BE2C (cell line): Measurements from ENCODE around the gene CNPY1.

Experiments used
- DNase-seq: peaks from one replicate; pipeline ENCODE4 v3.0.0-alpha.2; 2020
- H3K27me3 ChIP-seq: fragments of 250-450 bp; sonication (Bioruptor Pico); 2 replicates; pipeline ENCODE4 v1.5.1; 2020; ENCODE audit warnings: mild to moderate bottlenecking
- H3K36me3 ChIP-seq: fragments of 250-450 bp; sonication (Bioruptor Pico); 2 replicates; pipeline ENCODE4 v1.5.1; 2020; ENCODE audit warnings: mild to moderate bottlenecking
- H3K4me1 ChIP-seq: fragments of 250-450 bp; sonication (Bioruptor Pico); 2 replicates; pipeline ENCODE4 v1.5.1; 2020
- H3K4me3 ChIP-seq: 2 replicates; pipeline ENCODE4 v1.5.1; 2011; ENCODE audit warnings: low read depth, low read length
- H3K9me3 ChIP-seq: fragments of 250-450 bp; sonication (Bioruptor Pico); 2 replicates; pipeline ENCODE4 v1.5.1; 2020
- TF ChIP-seq, protein P1 (sequence below): IDR thresholded peaks from 2 replicates; pipeline ENCODE4 v1.5.1; 2012; ENCODE audit warnings: mild to moderate bottlenecking, low read depth, low read length

Gene CNPY1

DNA sequence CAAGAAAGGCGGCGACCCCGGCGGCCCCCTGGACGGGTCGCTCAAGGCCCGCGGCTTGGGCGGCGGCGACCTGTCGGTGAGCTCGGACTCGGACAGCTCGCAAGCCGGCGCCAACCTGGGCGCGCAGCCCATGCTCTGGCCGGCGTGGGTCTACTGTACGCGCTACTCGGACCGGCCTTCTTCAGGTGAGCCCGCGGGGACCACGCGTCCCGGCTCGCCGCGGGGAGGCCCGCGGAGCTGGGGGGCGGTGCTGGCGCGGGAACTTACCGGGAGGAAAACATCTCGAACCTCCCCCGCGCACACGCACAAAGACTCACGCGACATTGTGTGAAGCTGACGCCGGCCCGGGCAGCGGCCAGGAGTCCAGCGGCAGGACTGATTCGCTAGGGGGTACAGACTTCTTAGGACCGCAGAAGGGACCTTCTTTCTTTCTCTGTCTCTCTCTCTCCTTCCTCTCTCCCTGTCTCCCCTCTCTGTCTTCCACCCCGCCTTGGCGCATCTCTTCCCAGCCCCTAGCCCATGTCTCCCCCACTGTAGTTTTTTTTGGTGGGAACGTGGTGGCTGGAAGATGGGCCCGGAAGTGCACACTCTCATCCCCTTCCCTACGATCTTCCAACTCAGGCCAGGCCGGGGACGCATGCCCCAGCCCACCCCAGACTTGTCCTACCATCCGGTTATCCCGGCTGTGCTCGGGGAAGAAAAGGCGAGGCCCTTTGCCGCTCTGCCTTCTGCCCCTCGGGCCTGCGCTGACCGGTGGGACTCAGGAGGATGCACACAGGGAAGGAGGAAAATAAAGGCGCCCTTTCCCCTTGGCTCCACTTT lies 87.3 kb downstream of the CNPY1 start:
- Histone ChIP-seq H3K36me3 (no peaks in the 10 kb centered on the region), H3K4me1 (no peaks in the 10 kb centered on the region), H3K9me3 (no peaks in the 10 kb centered on the region; the same call in 1 of the 2 replicates), H3K27me3 (peaks cover 97% of the 10 kb centered on the region), H3K4me3 (no peak overlapping the region)
- no peak for DNase-seq
- TF ChIP-seq, protein P1, sequence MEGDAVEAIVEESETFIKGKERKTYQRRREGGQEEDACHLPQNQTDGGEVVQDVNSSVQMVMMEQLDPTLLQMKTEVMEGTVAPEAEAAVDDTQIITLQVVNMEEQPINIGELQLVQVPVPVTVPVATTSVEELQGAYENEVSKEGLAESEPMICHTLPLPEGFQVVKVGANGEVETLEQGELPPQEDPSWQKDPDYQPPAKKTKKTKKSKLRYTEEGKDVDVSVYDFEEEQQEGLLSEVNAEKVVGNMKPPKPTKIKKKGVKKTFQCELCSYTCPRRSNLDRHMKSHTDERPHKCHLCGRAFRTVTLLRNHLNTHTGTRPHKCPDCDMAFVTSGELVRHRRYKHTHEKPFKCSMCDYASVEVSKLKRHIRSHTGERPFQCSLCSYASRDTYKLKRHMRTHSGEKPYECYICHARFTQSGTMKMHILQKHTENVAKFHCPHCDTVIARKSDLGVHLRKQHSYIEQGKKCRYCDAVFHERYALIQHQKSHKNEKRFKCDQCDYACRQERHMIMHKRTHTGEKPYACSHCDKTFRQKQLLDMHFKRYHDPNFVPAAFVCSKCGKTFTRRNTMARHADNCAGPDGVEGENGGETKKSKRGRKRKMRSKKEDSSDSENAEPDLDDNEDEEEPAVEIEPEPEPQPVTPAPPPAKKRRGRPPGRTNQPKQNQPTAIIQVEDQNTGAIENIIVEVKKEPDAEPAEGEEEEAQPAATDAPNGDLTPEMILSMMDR: no peak

DNA sequence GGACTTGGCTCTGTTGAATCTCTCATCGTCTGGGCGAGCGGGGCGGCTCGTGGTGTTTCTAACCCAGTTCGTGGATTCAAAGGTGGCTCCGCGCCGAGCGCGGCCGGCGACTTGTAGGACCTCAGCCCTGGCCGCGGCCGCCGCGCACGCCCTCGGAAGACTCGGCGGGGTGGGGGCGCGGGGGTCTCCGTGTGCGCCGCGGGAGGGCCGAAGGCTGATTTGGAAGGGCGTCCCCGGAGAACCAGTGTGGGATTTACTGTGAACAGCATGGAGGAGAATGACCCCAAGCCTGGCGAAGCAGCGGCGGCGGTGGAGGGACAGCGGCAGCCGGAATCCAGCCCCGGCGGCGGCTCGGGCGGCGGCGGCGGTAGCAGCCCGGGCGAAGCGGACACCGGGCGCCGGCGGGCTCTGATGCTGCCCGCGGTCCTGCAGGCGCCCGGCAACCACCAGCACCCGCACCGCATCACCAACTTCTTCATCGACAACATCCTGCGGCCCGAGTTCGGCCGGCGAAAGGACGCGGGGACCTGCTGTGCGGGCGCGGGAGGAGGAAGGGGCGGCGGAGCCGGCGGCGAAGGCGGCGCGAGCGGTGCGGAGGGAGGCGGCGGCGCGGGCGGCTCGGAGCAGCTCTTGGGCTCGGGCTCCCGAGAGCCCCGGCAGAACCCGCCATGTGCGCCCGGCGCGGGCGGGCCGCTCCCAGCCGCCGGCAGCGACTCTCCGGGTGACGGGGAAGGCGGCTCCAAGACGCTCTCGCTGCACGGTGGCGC lies 88.1 kb downstream of the CNPY1 start, which contains the start of gene EN2:
TSS of gene EN2 (plus strand) at position 19 of the 767 bp plus-strand sequence. CDS start at position 268, 249 bp downstream.
- H3K4me1 ChIP-seq: no peaks in the 10 kb centered on the region
- peaks cover 97% of the 10 kb centered on the region for H3K27me3 ChIP-seq
- H3K9me3 ChIP-seq: no peaks in the 10 kb centered on the region; the same call in 1 of the 2 replicates
- peak within 1 kb of the TSS; percentile 20 for H3K4me3 ChIP-seq
- no peak for DNase-seq
- TF ChIP-seq, protein P1: no peak
- no peaks in the 10 kb centered on the region for H3K36me3 ChIP-seq

- no peaks in the 10 kb centered on the region for H3K4me1 ChIP-seq
- DNase-seq: no peak
- H3K4me3 ChIP-seq: no peak overlapping the region
- TF ChIP-seq, protein P1: no peak
- H3K36me3 ChIP-seq: no peaks in the 10 kb centered on the region
- no peaks in the 10 kb centered on the region; the same call in 1 of the 2 replicates for H3K9me3 ChIP-seq
- H3K27me3 ChIP-seq: peaks cover 97% of the 10 kb centered on the region
These were observed 88.7 kb downstream of the CNPY1 start for GRCh38 chr7:155457544-155458110.

- H3K4me1 ChIP-seq: no peaks in the 10 kb centered on the region
- peak overlapping the region; percentile 20 for H3K4me3 ChIP-seq
- DNase-seq: no peak
- H3K9me3 ChIP-seq: no peaks in the 10 kb centered on the region; the same call in 1 of the 2 replicates
- H3K36me3 ChIP-seq: no peaks in the 10 kb centered on the region
- H3K27me3 ChIP-seq: peaks cover 97% of the 10 kb centered on the region
- TF ChIP-seq, protein P1: no peak
These were observed 89.4 kb downstream of the CNPY1 start for GRCh38 chr7:155456738-155457543.

DNA sequence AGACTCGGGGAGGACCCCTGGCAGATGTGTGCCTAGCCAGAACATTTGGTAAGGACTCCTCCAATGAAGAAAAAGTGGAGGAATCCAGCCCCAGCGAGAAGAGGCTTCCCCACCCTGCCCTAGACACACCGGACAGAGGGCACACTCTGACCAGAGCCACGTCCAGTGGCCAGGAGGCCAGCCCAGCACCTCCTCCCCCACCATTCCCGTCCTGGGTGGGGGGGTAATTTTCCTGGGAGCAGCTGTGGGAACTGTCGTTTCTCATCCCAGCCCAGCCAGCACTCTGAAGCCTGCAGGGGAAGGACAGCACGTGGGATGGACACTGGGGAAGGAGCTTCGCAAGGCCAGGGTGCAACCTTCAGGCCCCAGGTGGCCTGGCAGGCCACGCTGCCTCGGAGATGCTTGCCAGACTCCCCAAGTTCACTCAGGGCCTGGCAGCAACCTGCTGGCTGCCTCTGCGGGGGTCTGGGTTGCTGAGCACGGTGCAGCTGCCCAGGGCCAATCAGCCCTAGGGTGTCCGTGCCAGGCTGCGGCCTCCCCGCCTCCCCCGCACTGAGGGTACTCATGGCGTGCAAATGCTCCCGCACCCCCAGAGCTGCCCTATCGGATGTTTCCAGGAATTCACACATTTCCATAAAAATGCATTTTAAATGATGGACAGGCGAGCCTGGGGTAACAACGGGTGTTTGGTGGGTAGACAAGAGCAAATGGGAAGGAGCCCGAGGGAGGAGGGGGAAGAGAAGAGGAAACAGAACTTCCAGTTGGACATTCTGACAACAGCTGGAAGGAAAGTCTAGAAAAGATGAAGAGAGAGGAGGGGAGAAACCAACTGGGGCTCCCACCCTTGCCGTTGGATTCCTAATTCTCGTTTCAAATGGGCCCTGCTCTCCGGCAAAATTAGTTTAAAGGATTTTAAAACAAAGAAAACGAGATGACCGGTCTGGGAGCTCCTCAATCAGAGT lies 90.3 kb downstream of the CNPY1 start:
- H3K27me3 ChIP-seq: peaks cover 97% of the 10 kb centered on the region
- TF ChIP-seq, protein P1: no peak

More for the DNA sequence above, 90.3 kb downstream of the CNPY1 start:
- DNase-seq: no peak
- Histone ChIP-seq H3K4me1 (no peaks in the 10 kb centered on the region), H3K9me3 (no peaks in the 10 kb centered on the region; the same call in 1 of the 2 replicates), H3K4me3 (no peak overlapping the region), H3K36me3 (no peaks in the 10 kb centered on the region)
